Measurements from ENCODE around the gene SGCA.

SGCA gene

GRCh38 chr17:50184064-50184463 is 18.3 kb downstream of the SGCA start:
- no peak for DNase-seq

GRCh38 chr17:50184611-50185398 is 19.0 kb downstream of the SGCA start:
- DNase-seq: no peak

GRCh38 chr17:50185631-50186471 is 20.0 kb downstream of the SGCA start:
- DNase-seq: no peak

- DNase-seq: no peak
Measured at GRCh38 chr17:50186661-50187393, 21.0 kb downstream of the SGCA start.

GRCh38 chr17:50187394-50187725 is 21.6 kb downstream of the SGCA start:
- DNase-seq: no peak

GRCh38 chr17:50187751-50188530 is 22.1 kb downstream of the SGCA start:
- no peak for DNase-seq

- DNase-seq: no peak
Measured at GRCh38 chr17:50188531-50188920, 22.7 kb downstream of the SGCA start.

GRCh38 chr17:50188921-50189549 is 23.2 kb downstream of the SGCA start:
- no peak for DNase-seq

GRCh38 chr17:50189550-50190292 is 23.9 kb downstream of the SGCA start:
- DNase-seq: no peak

- no peak for DNase-seq
Measured at GRCh38 chr17:50190293-50190602, 24.4 kb downstream of the SGCA start.

- no peak for DNase-seq
Measured at GRCh38 chr17:50190603-50191358, 25.0 kb downstream of the SGCA start.

GRCh38 chr17:50191359-50192143 is 25.7 kb downstream of the SGCA start:
- no peak for DNase-seq

GRCh38 chr17:50192144-50192617 is 26.4 kb downstream of the SGCA start:
- no peak for DNase-seq

- DNase-seq: no peak
Measured at GRCh38 chr17:50192618-50193291, 26.9 kb downstream of the SGCA start.

- DNase-seq: no peak
Measured at GRCh38 chr17:50194140-50194933, 28.5 kb downstream of the SGCA start.

GRCh38 chr17:50194934-50195865 is 29.4 kb downstream of the SGCA start:
- DNase-seq: no peak

GRCh38 chr17:50196036-50196435 is 30.2 kb downstream of the SGCA start:
- DNase-seq: no peak
